HG03558 (cell line): ENCODE measurements around the gene SEZ6L.

Experiments
- ATAC-seq: cut with Tn5 transposase; IDR thresholded peaks from one replicate; pipeline ENCODE4 v1.9.1; 2021; ENCODE audit warnings: moderate number of reproducible peaks; ENCODE audit not compliant: unreplicated experiment; ENCODE audit errors: extremely low read depth

Gene SEZ6L

DNA sequence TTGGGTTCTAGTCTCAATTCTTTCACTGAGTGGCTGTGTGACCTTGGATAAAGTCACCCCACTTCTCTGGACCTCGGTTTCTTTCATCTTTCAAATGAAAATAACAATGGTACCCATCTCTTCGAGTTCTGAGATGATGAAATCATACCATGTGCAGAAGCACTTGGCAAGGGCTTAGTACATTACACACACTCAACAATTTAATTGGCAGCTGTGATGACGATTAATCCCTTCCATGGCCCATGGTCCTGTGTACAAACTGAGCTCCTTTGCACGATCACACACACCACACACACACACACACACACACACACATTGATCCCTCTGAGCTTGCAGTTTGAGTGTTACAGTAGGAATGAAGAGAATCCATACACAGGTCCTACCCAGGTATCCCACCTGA lies 156.4 kb downstream of the SEZ6L start:
- ATAC-seq: no peak

DNA sequence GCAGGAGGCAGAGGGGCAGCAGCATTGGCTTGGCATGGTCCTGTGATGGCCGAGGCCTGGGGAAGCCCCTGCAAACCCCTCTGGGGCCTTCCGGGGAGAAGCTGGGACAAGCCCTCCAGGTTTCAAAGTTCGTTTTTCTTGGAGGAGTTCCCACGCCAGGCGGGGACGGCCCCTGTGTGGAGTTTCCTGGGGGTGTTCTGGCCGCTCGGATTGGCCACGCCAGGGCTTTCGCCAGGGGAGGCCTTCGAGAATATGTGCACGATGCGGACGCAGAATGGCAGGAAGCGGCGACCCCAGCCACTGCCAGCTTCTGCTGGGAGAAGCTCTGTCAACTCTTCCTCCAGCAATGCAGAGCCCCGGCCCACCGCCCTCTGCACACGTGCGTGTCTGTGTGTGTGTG lies 157.5 kb downstream of the SEZ6L start:
- no peak for ATAC-seq

DNA sequence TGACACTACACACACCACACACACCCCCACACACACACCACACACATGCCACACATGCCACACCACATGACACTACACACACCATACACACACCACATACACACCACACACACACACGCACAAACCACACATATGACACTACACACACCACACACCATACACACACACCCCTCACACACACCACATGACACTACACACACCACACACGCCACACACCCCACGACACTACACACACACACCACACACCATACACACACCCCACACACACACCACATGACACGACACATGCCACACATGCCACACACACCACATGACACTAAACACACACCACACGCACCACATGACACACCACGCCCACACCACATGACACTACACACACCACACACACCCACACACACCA lies 158.0 kb downstream of the SEZ6L start:
- no peak for ATAC-seq

DNA sequence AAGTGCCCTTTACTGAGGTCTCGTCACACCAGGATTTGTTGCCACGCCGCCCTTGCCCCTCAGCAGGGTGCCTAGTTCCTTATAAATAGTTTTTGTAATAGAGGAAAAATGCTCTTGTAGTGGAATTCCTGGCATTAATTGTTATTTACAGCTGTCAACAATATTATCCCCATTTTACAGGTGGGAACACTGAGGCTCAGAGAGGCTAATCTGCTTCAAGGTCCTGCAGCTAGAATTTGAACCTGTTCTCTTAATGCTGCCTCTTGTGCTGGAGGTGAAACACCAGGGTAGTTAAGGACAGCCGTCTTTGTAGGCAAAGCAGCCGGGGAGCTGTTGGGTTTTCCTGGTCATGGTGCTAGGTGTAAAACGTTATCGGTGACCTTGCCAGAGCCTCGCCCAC lies 159.0 kb downstream of the SEZ6L start:
- no peak for ATAC-seq

DNA sequence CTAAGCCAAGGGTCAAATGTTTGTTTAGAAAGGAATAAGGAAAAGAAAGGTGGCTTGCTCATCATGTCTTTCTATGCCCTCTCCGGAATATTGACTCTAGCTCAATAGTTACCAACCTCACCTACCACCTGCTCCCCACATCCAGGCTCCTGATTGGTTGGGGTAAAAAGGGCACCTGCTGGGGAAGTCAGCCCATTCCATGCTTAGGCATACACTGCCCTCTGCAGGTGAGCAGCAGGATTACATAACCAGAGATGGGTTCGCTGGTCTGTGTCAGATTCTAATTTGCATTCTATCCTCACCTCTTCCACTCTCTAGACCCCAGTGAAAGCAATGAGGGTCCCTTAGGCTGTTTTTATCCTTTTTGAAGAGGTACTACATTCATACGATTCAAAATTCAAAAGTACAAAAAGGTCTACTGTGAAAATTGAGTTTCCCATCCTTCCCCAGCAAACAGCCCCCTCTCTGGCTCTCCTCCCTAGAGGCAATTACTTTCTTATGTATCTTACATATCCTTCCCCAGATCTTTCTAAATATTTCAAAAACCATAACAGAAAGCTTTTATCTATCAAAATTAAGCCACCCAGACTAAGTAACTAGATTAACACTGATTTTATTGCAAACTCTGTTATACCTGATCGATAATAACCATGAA lies 161.8 kb downstream of the SEZ6L start:
- ATAC-seq: no peak

DNA sequence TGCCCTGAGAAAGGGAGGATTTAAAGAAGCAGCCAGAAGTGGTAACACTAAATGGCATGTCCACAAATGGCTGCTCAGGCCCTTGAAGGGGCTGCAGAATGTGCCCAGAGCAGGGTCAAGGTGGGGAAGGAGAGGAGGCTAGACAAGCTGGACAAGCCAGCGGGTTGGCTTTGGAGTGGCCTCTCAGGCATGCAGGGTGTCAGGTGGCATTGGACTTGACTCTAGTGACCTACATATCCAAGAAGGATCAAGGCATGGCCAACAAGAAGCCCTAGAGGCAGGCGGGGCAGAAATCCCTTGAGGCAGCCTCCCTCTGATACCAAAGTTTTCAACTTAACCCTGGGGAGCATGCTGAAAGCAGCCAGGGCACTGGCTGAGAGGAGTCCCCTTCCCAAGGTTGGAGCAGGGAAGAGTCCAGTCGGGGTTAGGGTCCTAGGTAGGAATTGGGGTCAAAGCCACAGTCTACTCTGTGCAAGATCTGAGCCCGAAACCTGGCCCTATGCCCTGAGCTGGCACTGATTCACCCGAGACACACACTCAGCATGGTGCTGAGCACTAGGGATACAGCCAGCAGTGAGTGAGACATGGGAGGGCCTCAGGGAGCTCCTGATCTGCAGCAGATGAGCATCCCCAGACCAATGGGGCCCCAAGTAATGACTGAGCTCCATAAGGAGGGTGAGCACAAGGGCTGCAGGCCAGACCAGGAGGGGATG lies 164.0 kb downstream of the SEZ6L start:
- no peak for ATAC-seq

DNA sequence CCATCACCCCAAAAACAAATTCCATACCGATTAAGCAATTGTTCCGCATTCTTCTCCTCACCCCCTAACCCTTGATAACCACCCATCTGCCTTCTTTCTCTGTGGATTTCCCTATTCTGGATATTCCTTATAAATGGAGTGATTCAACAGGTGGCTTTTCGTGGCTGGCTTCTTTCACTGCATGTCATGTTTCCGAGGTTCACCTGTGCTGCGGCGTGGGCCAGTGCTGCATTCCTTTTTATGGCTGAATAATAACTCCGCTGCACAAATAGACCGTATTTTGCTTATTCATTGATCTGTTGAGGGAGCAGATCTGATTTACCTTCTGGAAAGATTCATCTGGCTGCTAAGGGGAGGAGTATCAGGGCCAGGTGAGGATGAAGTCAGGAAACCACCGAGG lies 165.0 kb downstream of the SEZ6L start:
- ATAC-seq: no peak

DNA sequence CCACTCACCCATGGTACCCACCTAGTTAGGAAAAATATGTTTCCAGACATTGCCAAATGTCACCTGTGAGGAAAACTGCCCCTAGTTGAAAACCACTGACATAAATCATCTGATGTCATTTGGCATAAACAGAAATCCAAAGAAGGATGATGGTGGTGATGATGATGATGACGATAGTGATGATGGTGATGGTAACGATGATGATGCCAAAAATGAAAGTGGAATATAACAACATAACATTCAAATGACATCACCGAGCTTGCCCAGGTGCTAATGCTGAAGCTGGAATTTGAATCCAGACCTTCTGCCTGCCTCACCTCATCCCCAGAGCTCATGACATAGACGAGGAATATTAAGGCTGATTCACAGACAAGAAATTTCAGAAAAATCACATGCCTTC lies 167.5 kb downstream of the SEZ6L start:
- ATAC-seq: no peak

DNA sequence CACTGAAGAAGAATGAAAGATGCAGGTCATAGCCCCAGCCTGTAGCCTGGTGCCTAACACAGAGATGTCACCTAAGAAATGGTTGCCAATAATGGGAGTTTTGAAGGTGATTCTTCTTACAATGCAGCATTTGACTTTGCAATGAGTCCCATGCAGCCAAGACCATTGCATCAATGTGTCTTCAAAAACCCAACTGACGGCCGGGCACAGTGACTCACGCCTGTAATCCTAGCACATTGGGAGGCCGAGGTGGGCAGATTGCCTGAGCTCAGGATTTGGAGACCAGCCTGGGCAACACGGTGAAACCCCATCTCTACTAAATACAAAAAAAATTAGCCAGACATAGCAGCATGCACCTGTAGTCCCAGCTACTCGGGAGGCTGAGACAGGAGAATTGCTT lies 170.5 kb downstream of the SEZ6L start:
- no peak for ATAC-seq

DNA sequence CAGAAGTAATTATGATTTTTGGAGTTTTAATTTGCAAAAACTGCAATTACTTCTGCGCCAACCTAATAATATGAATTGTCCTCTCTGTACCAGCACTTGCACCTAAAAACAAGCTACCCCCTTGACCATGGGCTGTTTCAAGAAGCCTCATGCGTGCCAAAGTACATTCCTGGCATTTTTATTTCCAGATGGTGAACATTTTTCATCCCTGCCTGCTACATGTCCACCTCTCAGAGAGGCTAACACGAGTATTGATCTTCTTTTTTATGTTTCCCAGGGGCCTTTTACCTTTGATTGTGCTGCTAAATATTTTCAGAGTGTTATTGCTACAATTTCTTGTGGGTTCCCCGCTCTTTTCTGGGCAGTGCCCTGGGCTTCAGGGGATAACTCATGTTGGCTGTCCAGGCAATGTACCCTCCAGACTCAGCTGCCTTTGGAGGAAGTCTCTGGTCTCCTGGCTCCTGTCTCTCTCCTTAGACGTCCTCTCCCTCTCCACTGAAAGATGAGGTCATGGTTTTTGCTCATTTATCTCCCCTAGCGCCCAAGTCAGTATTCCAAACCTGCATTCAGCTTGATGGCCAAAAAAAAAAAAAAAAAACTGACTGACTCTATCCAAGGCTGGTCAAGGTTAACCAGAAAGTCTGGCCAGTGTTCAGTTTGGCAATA lies 173.6 kb downstream of the SEZ6L start:
- ATAC-seq: no peak

DNA sequence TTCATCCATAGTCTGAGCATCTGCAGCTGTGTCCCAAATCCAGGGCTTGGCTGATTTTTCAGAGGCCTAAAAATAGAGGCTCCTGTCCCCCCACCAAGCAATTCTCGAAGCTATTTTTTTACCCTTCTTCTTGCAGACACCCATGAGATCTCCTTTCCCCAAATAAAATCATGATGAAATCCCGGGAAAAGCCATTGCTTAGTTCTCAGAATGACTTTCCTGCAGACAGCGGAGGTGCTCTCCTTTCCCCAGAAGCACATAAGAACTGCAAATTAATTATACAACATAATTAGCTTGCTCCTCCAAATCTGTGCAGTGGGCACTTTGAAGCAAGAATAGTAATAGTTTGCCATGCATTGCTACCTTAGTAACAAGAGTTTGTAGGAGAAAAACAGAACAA lies 176.2 kb downstream of the SEZ6L start:
- no peak for ATAC-seq

DNA sequence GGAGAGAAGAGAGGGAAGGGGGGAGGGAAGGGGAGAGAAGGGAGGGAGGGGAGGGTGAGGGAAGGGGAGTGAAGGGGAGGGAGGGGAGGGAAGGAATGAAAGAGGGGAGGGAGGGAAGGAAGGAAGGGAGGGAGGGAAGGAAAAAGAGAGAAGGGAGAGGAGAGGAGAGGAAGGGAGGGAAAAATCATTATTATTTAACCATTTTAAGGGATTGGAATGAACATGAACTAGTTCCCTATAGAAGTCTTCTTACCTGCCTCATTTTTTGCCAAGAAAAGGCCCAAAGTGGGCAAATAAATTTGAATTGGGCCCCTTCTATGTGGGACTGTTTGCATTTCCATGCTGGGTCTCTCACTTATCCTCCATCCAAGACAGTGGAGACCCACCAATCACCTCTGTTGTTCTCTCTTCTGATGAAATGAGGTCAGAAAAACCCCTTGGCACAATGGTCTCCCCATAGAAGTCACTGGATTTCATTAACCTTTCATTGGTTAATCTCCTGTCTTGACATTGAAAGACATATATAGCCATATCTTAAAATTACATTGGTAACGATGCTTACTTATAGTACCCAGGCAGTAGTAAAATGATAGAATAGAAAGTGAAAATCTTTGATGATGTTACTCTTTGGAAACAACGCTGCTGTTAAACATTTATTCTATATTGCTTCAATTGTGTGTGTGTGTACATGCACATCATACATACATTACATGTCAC lies 179.7 kb downstream of the SEZ6L start:
- no peak for ATAC-seq

DNA sequence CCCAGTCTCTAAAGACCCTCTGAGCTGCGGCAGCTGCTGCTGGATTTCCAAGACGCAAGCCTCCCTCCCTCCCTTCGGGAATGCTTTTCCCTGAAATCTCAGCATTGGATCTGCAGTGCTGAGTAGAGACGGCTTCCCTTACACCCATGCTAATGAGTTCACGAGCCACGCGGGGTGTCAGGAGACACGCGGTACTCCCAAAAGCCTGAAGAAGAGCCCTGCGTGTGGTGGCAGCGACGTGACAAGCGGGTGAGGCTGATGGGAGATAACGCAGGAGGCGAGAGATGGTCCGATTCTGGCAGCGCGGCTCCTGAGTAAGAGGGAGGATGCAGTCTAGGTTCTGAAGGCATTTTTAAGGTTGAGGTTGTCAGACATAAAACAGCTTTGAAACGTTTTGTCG lies 185.4 kb downstream of the SEZ6L start:
- ATAC-seq: no peak

DNA sequence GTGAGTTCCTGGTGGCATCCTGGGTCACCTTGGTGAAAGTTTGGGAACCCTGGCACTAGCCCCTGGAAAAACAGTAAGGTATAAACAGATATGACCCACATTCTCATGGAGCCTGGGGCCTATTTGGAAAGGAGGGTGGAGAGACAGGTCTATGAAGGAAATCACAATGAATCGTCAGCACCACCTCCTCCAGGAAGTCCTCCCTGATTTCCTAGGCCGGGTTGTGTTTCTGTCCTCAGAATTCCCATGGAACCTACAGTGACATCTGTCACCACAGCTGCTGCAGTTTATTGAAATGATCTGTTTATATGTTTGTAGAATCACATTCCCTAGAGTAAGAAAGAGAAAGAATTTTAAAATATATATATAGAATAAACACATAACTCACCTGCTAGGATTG lies 188.0 kb downstream of the SEZ6L start:
- no peak for ATAC-seq

DNA sequence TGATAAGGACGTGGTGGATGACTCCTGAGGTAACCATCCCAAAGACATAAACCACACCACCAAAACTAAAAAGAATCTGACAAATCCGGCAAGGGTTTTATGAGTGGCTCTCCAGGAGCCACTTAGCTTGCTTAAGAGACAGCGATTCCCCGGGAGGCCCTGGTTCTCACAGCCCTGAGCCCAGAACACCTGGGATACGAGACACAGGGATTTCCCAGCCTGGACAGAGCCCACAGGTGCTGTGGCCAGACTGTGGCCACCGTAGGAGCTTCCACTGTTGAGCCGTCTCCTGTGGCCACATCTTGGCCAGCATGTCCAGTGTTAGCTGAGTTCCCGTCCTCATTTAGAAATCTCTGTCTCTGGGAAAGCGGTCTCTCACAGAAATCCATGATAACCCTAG lies 188.6 kb downstream of the SEZ6L start:
- ATAC-seq: no peak

DNA sequence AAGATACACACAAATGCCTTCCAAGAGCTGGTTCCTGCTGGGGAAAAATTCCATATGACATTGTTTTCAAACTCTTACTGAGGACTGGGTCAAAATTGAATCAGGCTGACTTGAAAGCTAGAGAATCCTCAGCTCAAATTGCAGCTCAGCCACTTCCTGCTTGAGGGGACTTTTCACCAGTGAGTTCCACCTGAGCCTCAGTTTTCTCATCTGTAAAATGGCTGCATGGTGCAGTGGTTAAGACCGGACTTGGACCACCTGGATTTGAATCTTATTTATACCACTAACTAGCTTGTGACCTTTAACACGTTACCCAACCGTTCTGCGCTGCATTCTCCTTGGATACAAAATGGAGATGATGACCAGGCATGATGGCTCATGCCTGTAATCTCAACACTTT lies 189.9 kb downstream of the SEZ6L start:
- ATAC-seq: no peak

DNA sequence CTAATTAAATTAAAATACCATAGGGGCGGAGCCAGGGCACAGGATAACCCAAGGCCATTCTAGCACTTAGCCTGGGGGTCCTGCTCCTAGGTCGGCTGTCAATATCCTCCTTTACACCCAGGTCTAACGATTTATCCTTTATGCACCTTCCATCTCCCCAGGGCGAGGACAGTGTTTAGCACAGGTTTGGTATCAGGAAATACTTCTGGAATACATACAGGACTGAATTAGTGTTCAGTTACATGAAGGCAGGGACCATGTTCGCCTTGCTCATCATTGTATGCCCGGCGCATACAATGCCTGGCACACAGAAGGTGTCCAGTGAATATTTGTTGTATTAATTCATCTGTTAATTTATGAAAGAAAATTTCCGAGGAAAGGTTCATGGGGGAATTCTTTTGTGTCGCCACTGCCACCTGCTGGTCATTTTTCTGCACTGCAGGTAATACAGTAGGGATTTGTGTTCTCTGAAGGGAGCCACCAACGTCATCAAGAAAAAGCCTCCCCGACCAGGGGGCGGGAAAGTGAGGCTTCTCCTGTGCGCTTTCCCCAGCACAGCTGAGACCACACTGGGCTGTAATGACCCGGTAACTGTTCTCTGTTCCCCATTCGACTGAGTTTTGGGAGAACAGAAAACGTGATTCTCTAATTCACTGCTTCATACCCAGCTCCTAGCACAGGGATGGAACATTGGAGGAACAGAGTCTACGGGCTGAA lies 191.1 kb downstream of the SEZ6L start:
- no peak for ATAC-seq

DNA sequence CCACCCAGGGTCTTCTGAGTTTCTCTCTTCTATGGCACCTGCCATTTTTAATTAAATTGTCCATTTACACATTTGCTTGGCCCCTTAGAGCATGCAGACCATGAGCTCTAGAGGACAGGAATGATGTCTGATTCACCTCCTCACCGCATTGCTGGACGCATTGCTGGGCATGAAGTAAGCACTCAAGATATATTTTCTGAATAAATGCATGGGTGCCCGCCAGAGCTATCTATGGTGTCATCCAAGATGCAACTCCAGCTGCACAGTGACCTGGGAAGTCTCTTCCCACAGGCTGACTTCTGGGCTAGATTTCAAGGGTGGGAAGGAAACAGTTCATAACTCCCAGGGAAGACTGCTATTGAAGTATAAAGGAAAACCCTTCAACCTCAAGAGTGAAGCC lies 193.2 kb downstream of the SEZ6L start:
- no peak for ATAC-seq

DNA sequence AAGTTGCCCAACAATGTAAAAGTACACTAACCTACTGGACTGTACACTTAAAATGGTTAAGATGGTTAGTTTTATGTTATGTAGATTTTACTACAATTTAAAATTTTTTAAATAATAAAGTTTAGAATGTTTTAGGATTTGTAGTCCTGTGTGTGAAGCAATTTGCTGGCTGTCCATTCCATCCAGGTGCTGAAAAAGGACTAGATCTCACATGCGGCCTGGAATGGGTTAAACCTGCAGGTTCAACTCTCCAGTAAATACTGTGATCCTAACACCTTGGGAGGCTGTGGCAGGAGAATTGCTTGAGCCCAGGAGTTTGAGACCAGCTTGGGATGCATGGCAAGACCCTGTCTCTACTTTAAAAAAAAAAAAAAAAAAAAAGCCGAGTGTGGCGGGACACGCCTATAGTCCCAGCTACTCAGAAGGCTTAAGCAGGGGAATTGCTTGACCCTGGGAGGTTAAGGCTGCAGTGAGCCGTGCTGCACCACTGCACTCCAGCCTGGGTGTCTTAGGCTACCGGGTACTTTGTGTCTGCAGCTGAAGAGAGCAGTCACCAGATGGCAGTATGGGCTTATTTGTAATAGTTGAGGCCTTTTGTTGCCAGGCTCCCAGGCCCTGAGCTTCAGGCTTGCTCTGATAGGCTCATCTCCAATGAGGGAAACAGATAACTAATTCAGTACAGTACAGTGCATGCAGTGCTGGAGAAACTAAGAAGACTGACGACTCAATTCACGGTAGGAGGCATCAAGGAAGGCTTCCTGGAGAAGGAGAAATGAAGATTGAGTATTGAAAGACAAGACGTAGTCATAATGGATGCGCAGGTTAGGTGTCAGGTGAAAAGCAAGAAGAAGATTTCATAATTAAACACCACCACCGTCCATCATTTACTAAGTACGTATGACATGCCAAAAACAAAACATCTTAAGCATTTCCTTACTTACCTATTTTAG lies 195.1 kb downstream of the SEZ6L start:
- ATAC-seq: no peak
